ENCODE results near the gene PLEKHG5. TPM values are rescaled to one million over a fixed set of nuclear protein-coding genes. Genes with fewer than 3 reads are reported as not detected.

PLEKHG5 gene
- total RNA-seq, 2 experiments from 2014 or later: 5.0 to 6.1 TPM

DNA sequence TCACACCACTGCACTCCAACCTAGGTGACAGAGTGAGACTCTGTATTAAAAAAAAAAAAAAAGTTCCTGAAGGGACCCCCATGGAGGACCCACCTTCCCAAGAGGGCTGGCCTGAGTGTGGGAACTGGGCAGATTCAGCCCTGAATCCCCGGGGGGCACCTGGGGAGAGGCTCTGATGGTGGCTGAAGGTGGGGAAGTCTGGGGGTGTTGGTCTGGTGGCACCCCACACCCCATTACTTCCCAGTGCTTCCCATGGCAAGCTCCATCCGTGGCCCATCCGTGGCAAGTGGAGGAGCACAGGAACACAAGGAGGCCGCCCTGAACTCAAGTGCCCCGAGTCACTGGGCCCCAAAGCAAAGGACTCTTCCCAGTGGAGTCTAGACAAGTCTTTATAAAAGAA is 24.7 kb downstream of the PLEKHG5 start:
- peaks cover 48% of the 10 kb centered on the region for H3K4me1 ChIP-seq (ENCODE audit: insufficient read depth, low read length)

DNA sequence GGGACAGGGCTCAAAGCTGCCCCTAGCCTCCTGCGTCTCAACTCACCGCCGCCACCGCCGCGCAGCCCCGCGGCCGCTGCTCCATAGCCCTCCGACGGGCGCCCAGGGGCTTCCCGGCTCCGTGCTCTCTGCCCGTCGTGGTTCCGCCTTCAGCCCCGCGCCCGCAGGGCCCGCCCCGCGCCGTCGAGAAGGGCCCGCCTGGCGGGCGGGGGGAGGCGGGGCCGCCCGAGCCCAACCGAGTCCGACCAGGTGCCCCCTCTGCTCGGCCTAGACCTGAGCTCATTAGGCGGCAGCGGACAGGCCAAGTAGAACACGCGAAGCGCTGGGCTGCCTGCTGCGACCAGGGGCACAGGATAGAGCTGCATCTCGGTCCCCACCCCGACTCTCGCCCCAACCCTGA is 25.4 kb downstream of the PLEKHG5 start, which contains the start of gene TNFRSF25:
TSS of gene TNFRSF25 (minus strand) at position 151 of the 400 bp plus-strand sequence. CDS start at position 85, 66 bp downstream.
- no peaks in the 10 kb centered on the region for H3K9me3 ChIP-seq (ENCODE audit: control insufficient read depth in 1 of 2, insufficient read depth in 1 of 2, low read length in 2 of 2)
- ATAC-seq (ENCODE audit: poor library complexity): peak; percentile 59

More for the DNA sequence above, 24.7 kb downstream of the PLEKHG5 start:
- no peak for TF ChIP-seq CTCF (IDR thresholded peaks at IDR 0.05)
- Mint-ChIP-seq H3K9me3 (no peaks in the 10 kb centered on the region), H3K27me3 (no peaks in the 10 kb centered on the region), H3K4me1 (ENCODE audit: low read depth) (peaks cover 41% of the 10 kb centered on the region), H3K27ac (peak overlapping the region; percentile 96), H3K36me3 (ENCODE audit: low read depth) (peaks cover 37% of the 10 kb centered on the region), H3K4me3 (peak overlapping the region; percentile 76)
- ChIA-PET CTCF (interaction anchor here (0.9 to 4.9 kb wide), 5 partner anchors 10 to 29 kb away, joined by 4 to 34 read pairs (median 7); no protein-coding TSS in a partner anchor), POLR2A (interaction anchor here (0.6 to 6.9 kb wide), 5 partner anchors 13 to 267 kb away, joined by 3 to 40 read pairs (median 3); no protein-coding TSS in a partner anchor)
- intact Hi-C loops (cut with DNase I, micrococcal nuclease): no loop called here
- no peak for ATAC-seq (ENCODE audit: poor library complexity)
- no peak for DNase-seq
- Histone ChIP-seq H3K4me3 (ENCODE audit: low read length) (peak overlapping the region; percentile 83), H3K27me3 (ENCODE audit: control insufficient read depth in 1 of 2, insufficient read depth in 2 of 2, low read length in 2 of 2) (no peaks in the 10 kb centered on the region), H3K36me3 (ENCODE audit: insufficient read depth, low read length) (peaks cover 26% of the 10 kb centered on the region), H3K27ac (ENCODE audit: low read depth in 1 of 2, low read length in 2 of 2) (peak overlapping the region; percentile 69 to 97), H3K9me3 (ENCODE audit: control insufficient read depth in 1 of 2, insufficient read depth in 1 of 2, low read length in 2 of 2) (no peaks in the 10 kb centered on the region)

GRCh38 chr1:6465461-6466005 is 25.9 kb downstream of the PLEKHG5 start:
- peaks cover 38% of the 10 kb centered on the region for H3K36me3 ChIP-seq (ENCODE audit: insufficient read depth, low read length)
- ChIA-PET CTCF (interaction anchor here (0.9 to 4.9 kb wide), 7 partner anchors 11 to 473 kb away, joined by 3 to 34 read pairs (median 10); partner anchors contain the start of genes ESPN and NPHP4), POLR2A (interaction anchor here (1.0 to 6.9 kb wide), 3 partner anchors 10 to 16 kb away, joined by 4 to 40 read pairs (median 4); no protein-coding TSS in a partner anchor)
- H3K27ac ChIP-seq (ENCODE audit: low read depth in 1 of 2, low read length in 2 of 2): peak overlapping the region; percentile 90 to 97
- ATAC-seq (ENCODE audit: poor library complexity) (peak; percentile 51), DNase-seq (peak in 13 of 14 experiments; percentile 37 to 77 (median 50))
- no peak for TF ChIP-seq CTCF (IDR thresholded peaks at IDR 0.05)
- peaks cover 60% of the 10 kb centered on the region for H3K4me1 ChIP-seq (ENCODE audit: insufficient read depth, low read length)
- Mint-ChIP-seq H3K27ac (peak overlapping the region; percentile 96), H3K9me3 (no peaks in the 10 kb centered on the region), H3K4me1 (ENCODE audit: low read depth) (peaks cover 51% of the 10 kb centered on the region), H3K27me3 (no peaks in the 10 kb centered on the region), H3K36me3 (ENCODE audit: low read depth) (peaks cover 46% of the 10 kb centered on the region), H3K4me3 (peak overlapping the region; percentile 98)
- no peaks in the 10 kb centered on the region for H3K9me3 ChIP-seq (ENCODE audit: control insufficient read depth in 1 of 2, insufficient read depth in 1 of 2, low read length in 2 of 2)
- peak overlapping the region; percentile 83 for H3K4me3 ChIP-seq (ENCODE audit: low read length)
- intact Hi-C loops (cut with DNase I, micrococcal nuclease): loop anchor here in 1 of 2 experiments (1.0 kb wide), 1 partner anchor 10 kb away; no protein-coding TSS in a partner anchor
- H3K27me3 ChIP-seq (ENCODE audit: control insufficient read depth in 1 of 2, insufficient read depth in 2 of 2, low read length in 2 of 2): no peaks in the 10 kb centered on the region

More for the DNA sequence above, 25.4 kb downstream of the PLEKHG5 start, which contains the start of gene TNFRSF25:
- Histone ChIP-seq H3K27me3 (ENCODE audit: control insufficient read depth in 1 of 2, insufficient read depth in 2 of 2, low read length in 2 of 2) (no peaks in the 10 kb centered on the region), H3K27ac (ENCODE audit: low read depth in 1 of 2, low read length in 2 of 2) (peak within 1 kb of the TSS; percentile 90 to 97), H3K36me3 (ENCODE audit: insufficient read depth, low read length) (peaks cover 33% of the 10 kb centered on the region), H3K4me1 (ENCODE audit: insufficient read depth, low read length) (peaks cover 55% of the 10 kb centered on the region), H3K4me3 (ENCODE audit: low read length) (peak within 1 kb of the TSS; percentile 83)
- TF ChIP-seq CTCF (IDR thresholded peaks at IDR 0.05): no peak
- ChIA-PET CTCF (interaction anchor here (0.9 to 4.9 kb wide), 4 partner anchors 10 to 29 kb away, joined by 4 to 34 read pairs (median 9); no protein-coding TSS in a partner anchor), POLR2A (interaction anchor here (1.0 to 6.9 kb wide), 5 partner anchors 10 to 77 kb away, joined by 3 to 40 read pairs (median 4); no protein-coding TSS in a partner anchor)
- H3K36me3 Mint-ChIP-seq (ENCODE audit: low read depth): peaks cover 41% of the 10 kb centered on the region
- peak within 1 kb of the TSS; percentile 96 for H3K27ac Mint-ChIP-seq
- DNase-seq: peak in 13 of 14 experiments; percentile 26 to 87 (median 65)
- no peaks in the 10 kb centered on the region for H3K27me3 Mint-ChIP-seq
- H3K9me3 Mint-ChIP-seq: no peaks in the 10 kb centered on the region
- peak within 1 kb of the TSS; percentile 98 for H3K4me3 Mint-ChIP-seq
- intact Hi-C loops (cut with DNase I, micrococcal nuclease): no loop called here
- H3K4me1 Mint-ChIP-seq (ENCODE audit: low read depth): peaks cover 46% of the 10 kb centered on the region

All from CD4-positive, alpha-beta T cell (primary cell).